NCI-H2196 treated with DMSO at 0.1 percent for 48 hours (cell line): ENCODE data around the gene SAMD11.

Experiments
- DNase-seq: peaks from one replicate; lab custom pipeline; 2025; ENCODE audit not compliant: unreplicated experiment; lab: John Stamatoyannopoulos, UW

The SAMD11 gene

GRCh38 chr1:962381-963300, 38.9 kb downstream of the SAMD11 start:
- DNase-seq, result no peak

GRCh38 chr1:963301-963651, 39.6 kb downstream of the SAMD11 start:
- no peak for DNase-seq

- no peak for DNase-seq
Observed at GRCh38 chr1:963746-964525, 40.2 kb downstream of the SAMD11 start.

- DNase-seq, result no peak
Observed at GRCh38 chr1:964691-965525, 41.2 kb downstream of the SAMD11 start.

GRCh38 chr1:965526-966134, 41.9 kb downstream of the SAMD11 start:
- no peak for DNase-seq

- no peak for DNase-seq
Observed at GRCh38 chr1:966135-966703, 42.5 kb downstream of the SAMD11 start, which contains the start of gene PLEKHN1. TSS of gene PLEKHN1 (plus strand) at chr1:966482. CDS start at chr1:966532, 50 bp downstream.

- DNase-seq, result no peak
Observed at GRCh38 chr1:966704-967300, 43.1 kb downstream of the SAMD11 start.

GRCh38 chr1:967466-968343, 44.0 kb downstream of the SAMD11 start:
- no peak for DNase-seq

GRCh38 chr1:969260-969855, 45.6 kb downstream of the SAMD11 start:
- DNase-seq, result no peak

GRCh38 chr1:970242-970972, 46.7 kb downstream of the SAMD11 start:
- DNase-seq, result no peak

GRCh38 chr1:970973-971730, 47.4 kb downstream of the SAMD11 start:
- no peak for DNase-seq

GRCh38 chr1:971751-972506, 48.2 kb downstream of the SAMD11 start:
- DNase-seq, result no peak

- no peak for DNase-seq
Observed at GRCh38 chr1:972726-973458, 49.2 kb downstream of the SAMD11 start.

- DNase-seq, result no peak
Observed at GRCh38 chr1:973459-974292, 50.0 kb downstream of the SAMD11 start.

GRCh38 chr1:974293-974640, 50.5 kb downstream of the SAMD11 start:
- DNase-seq, result no peak
